D341Med (cell line): ENCODE results near the gene PCGF3.
A peak's percentile ranks its signal among the peaks of the same experiment; 100 is the strongest.

Experiments used
- DNase-seq: peaks from one replicate; pipeline ENCODE4 v3.0.0; 2012; ENCODE audit warnings: low spot score

The PCGF3 gene

DNA sequence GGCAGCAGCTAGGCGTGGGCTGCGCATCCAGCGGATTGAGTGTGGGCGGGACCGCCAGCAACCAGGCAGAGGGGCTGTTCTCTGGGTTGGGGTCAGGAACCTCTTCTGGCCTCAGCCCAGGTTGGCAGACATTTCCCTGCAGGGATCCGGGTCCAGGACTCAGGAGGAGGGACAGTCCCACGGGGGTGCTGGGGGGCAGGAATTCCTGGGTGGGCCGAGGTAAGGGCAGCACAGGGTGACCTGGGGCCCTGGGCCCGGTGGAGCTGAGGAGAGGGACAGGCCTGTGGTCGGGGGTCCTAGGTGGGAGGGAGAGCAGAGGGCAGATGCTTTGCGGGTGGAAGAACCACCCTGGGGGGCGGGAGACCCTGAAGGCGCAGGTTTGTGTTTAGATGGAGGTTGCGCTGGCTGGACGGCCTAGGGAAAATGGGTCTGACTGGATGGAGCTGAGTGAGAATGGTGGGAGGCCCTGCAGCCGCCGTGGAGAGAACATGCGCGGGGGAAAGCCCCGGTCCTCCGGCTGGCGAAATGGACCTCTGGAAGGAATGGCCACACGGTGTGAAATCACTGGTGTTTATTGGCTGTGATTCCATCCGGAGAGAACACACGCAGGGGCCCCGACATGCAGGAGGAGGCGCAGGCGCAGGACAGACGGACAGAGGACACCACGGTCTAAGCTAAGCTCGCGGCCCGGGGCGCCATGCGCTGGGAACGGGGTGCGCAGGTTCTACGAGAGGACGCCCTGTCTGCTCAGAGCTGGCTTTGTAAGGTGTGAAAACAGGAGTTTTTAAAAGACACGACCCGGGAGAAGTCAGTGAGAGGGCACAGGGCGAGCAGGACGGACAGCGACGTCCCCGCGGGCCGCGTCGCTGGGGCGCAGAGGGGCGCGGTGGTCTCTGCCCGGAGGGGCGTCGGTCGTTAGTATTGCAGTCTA is 79.0 kb downstream of the PCGF3 start:
- DNase-seq, result no peak

DNA sequence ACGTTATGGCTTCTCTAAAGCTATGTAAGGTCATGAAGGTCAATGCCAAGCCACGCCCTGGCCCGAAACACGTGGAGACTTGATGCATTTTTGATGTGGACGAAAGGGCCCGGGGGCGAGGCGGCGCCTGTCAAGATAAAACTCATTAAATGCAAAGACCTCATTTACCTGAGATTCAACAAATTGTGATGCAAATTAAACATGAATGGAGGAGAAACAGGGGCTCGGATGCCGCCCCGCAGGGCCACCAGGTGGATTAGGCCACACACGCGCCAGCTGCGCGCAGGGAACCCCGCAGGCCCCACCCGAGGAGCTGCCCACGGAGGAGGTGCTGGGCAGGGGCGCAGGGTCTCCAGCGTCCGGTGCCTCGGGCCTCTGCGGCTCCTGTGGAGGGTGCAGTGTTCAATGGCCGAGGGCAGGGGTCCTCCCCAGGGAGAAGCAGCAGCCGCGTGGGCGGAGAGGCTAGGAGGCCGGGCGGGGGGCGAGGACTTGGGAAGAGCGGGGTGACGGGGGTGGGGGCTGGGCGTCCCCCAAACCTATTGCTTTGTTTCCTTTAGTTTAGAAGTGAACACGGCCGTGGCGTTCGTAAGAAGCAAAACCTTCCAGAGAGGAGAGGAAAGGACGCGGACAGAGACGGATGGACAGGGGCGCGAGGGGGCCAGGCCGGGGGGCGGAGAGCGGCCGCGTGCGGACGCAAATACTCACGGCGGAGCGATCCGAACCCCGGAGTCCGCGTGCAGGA is 79.9 kb downstream of the PCGF3 start:
- DNase-seq, result peak; percentile 25

DNA sequence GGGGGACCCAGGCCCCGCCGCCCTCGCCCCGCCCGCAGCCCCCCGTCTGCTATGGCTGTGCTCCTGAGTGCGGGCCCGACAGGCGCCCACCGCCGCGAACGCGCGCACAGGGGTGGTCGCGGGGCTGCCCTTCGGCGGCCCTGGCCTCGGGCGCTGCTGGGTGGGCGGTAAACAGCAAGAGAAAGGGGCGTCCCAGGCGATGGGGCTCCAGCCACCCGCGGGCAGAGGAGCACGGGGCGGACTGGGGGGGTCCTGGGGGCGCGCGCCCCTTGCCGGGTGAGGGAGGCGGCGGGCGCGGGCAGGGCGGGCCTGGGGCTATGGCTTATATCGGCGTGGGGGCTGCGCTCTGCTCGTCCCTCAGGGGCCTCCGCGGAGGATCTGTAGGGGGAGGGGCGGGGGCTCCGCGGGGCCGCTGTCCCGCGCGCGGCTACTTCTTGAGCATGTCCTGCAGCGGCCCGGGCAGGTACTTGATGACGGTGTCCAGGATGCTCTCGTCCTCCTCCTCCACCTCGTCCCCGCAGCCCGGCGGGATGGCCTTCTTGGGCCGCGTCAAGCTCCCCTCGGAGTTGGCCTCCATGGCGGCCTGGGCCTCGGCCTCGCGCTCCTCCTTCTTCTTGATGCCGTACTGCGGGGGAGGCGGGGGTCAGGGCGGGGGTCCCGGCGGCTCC is 80.6 kb downstream of the PCGF3 start:
- peak; percentile 30 for DNase-seq

DNA sequence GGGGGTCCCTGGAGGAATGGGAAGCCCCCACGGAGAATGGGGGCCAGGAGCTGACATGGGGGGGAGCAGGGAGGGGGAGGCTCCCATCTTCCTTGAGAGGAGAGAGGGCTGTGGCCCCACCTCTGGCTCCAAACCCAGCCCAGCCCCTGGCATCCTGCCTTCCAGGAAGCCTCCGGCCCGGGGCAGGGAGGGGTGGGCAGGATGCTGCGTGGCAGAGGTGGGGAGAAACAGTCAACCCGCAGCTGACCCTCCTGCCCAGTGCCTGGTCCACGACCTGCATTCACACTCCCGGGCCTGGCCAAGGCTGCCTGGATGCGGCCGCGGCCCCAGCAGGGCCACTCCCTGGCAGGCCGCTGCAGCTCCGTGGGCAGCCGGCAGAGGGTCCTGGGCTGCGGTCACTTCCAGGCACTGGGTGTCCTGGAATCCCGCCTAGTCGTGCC is 81.2 kb downstream of the PCGF3 start:
- DNase-seq, result peak; percentile 22

DNA sequence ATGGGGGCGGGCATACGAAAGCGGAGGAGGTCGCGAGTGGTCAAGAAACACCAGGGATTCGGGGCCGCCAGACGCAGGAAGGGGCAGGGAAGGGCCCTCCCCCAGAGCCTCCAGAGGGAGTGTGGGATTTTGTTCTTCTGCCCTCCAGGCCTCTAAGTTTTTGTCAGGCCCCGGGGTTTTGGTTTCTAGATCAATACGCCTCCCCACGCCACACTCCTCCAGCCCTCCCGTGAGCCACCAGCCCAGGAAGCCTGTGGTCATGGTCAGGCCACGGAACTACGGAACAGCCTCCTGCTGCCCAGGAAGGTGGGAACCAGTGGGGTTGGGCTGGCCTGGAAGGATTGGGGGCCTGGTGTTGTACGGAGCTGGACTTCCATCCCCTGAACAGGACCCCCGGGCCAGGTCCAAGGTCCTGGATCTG is 81.9 kb downstream of the PCGF3 start:
- DNase-seq, result peak; percentile 21

DNA sequence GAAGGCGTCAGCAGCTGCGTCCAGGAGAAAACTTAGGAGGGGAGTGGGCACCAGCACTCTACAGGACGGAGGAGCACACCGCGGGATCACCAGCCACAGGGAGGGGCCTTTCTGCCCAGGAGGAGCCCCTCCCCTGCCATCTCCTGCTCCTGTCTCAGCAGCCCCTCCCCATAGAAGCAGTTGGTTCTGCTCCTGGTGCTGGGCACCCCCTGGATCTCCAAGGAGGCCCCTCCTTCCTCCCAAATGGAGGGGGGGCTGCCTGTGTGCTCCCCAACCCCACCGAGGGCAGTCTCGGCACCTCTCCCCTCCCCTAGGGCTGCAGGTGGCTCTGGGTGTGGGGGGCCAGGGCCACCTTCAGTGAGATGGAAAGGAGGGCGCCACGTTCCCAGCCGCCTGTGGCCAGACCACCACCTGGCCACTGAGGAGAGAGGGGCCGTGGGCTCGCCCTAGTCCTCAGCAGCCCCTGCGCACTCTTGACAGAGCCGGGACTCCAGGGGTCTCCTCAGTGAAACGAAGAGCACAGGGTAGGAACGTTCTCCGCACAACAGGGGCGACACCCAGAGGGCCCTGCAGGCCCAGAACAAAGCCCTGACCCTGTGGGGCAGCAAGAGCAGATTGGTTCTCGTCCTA is 82.5 kb downstream of the PCGF3 start:
- DNase-seq, result peak; percentile 18

DNA sequence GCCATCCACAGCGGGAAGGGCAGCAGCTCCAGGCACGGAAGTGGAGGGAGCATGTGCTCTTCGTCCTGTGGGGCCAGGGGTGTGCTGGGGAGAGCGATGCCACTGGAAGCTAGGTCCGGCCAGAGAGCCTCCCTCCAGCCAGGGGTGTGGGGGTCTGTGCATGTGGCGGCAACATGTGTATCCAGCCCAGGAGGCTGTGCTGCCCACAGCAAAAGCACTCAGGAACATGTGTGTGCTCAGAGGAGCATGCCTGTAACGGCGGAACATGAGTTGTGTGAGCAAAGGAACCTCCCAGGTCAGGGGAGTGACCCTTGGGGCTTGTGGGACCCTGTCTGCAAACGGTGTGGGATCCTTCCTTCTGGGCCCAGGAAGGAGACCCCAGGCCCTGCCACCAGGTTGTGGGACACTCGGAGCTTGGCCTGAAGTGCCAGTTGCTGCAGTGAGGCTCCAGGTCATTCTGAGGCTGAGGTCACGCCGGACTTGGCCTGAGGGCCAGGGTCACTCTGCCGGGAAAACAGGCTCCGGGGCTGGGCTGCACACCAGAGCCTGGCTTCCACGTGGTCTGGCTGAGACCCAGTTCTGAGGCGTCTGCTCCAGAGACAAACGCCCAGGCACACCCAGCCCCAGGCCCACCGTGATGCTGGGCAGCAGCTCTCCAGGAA is 83.1 kb downstream of the PCGF3 start:
- DNase-seq, result no peak

DNA sequence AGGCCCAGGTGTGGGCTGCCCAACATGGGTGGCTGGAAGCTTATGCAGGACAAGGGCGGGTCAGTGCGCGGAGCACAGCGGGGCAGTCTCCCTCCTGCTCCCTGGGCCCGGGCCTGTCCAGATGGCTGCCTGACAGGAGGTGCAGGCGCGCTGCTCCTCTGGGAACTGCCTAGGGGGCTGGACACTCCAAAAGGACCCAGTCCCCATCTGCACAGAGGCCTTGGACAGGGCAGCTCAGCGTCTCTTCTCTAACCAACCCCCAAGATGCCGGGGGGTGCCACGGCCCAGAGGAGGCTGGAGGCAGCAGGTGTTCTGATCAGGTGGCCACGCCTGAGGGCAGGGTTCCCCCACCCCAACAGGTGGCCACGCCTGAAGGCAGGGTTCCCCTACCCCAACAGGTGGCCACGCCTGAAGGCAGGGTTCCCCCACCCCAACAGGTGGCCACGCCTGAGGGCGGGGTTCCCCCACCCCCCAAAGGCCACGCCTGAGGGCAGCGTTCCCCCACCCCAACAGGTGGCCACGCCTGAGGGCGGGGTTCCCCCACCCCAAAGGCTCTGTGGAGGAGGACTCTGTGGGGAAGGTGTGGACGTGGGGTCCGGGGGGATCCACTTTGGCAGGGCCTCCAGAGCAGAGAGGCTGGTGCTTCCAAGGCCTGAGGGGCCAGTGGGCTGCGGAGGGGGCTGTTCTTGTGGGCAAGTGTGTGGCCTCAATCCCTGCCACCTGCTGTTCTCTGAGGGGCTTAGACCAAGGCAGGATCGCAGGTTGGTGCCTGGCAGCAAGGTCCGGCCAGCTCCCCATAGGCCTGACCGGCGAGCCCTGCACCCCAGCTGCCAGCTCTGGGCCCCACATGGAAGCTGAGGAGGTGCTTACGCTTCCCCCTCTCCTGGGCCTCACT is 84.2 kb downstream of the PCGF3 start:
- DNase-seq, result peak; percentile 26

DNA sequence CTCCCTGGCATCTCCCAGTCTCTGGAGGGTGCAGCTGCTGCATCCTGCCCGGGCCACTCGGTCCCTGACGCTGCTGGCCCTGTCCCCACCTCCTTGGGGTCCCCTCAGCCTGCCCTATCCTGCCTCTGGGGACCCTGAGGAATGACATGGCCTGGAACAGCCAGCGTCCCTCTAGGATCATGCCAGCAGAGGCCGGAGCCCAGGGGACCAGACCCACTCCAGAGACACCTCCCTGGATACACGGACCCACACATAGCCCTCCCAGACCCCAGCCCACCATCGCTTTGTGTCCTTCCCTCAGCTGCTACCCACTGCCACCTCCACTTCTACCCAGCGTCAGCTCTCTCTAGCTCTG is 84.8 kb downstream of the PCGF3 start:
- DNase-seq, result peak; percentile 21

DNA sequence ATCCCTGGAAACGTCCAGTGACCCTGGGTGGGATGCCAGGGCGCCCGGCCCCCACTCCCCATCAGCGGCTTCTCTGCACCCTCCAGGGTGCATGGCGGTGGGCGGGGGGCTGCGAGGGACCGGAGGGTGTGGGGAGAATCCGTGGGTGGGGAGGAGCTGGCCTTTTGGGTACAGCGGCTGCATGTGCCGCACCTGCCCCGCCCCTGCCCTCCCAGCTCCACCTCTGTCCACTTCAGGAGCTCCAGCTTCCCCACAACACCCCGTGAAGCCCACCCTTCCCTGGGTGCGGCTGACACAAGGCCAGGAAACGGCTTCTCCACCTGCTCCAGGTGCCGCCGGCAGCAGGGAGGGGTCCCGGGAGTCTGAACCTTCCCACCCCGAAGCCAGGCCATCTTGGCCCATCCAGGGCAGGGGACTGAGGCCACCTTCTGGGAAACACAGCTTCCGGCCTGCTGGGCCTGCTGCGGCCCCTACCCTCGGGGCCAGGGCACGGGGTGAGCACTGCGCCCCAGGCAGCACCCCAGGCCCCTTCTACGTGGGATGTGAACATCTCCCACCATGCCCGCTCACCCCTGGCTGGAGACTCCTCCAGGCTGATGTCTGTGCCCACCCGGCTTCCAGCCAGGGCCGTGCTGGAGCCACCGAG is 85.7 kb downstream of the PCGF3 start:
- peak; percentile 21 for DNase-seq

DNA sequence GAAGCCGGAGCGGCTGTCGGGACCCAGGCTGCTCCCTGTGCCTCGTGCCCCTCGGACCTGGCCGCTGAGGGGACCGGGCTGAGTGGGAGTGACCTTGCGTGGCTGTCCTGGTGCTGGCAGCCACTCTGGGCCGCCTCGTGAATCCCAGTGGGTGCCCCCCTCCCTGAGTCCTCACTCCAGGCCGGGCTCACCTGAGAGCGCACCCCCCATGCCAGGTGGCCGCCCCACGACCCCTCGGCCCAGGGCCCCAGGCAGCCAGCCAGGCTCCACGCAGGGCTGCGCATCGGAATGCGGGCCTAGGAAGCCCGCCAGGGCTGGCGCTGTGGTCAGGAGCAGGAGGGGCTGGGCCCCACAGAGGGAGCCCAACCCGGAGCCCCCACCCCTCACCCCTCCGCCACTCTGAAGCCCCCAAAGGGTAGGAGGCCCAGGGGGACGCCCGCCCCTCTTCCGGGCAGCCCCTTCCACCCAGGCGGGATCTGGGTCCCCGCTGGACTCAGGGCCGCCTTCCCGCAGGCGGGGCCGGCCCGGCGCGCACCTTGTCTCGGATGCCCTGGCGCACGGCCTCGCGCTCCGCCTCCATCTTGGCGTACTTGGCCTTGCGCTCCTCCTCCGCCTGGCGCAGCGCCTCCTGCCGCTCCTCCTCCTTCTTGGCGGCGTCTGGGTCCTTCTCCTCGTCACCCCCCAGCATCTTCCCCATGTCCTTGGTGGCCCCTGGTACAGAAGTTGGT is 86.4 kb downstream of the PCGF3 start:
- DNase-seq, result peak; percentile 20

DNA sequence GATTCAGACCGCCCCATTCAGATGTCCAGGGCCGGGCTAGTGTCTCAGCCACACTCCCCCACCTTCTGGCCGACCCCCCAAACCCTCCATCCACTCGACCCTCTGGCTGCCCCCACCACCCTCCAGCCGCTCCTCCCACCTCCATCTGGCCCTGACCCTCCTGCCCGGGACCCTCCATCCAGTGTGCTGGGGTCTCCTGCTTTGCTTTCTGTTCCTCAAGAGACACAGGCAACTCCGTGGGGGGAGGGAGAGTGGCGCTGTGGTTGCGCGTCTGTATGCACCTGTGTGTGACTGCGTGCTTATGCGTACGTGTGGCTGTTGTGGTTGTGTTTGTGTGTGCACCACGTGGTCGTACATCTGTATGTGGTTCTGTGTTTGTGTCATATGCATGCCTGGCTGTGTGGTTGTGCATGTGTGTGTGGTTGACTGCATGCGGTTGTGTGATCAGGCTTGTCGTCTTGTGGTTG is 87.0 kb downstream of the PCGF3 start:
- DNase-seq, result no peak

DNA sequence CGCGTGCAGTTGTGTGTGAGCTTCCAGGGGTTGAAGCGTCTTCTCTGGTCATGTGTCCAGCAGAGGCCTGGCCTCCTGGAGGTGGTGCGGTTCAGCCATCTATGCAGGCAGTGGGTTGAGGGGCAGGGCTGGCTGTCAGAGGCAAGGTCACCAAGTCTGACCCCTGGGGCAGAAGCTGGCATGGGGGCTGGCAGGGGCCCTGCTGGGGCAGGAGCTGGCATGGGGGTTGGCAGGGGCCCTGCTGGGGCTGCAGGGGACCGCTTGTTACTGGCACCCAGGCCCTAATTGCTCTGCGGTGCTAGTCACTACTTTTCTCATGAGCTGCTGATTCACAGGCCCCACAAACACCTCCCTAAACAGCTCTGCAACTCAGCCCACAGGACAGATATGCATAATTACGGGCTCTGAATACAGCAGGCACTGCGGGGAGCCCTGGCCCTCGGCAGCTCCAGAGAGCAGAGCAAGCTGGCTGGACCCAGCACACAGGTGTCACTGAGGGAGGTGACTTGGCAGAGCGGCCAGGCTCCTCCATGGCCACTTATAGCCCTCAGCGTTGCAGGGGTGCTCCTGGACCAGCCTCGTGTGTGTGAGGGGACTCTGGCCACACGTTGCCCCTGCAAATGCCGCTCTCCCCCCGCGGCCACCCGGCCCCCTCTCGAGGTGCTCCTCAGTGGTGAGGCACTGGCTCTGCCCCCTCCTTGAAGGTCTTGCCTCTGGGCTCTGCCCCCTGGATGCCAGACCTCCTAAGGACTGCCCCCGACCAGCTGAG is 87.6 kb downstream of the PCGF3 start:
- peak; percentile 14 for DNase-seq

DNA sequence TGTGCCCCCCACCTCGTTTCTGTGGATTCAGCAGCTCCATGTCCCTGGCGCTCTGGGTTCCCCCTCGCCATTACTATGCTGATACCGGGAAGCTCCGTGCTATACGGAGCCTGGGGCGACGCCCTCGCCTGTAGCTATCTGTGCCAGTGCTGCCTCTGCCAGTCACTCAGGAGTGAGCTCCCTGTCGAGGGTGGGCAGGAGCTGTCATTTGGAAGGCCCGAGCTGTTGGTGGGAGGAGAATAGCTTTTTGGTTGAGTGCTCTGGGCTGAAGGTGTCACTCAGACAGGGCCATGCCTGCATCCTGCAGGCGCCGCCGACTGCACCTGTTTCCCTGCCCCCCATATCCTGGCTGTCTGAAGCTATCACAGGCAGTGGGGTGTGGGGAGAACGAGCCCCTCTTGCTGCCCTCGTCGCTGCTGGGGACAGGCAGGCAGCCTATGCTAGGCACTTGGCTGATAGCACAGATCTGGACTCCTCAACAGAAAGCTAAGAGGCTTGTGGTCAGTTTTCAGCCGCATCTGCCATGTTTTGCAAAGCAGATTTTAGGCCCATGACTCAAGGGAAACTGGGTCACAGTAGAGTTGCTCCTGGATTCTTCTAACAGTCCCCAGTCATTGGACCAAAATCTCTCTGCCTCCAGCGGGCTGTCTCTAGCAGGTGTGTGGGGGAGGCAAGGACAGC is 88.4 kb downstream of the PCGF3 start:
- peak; percentile 19 for DNase-seq

DNA sequence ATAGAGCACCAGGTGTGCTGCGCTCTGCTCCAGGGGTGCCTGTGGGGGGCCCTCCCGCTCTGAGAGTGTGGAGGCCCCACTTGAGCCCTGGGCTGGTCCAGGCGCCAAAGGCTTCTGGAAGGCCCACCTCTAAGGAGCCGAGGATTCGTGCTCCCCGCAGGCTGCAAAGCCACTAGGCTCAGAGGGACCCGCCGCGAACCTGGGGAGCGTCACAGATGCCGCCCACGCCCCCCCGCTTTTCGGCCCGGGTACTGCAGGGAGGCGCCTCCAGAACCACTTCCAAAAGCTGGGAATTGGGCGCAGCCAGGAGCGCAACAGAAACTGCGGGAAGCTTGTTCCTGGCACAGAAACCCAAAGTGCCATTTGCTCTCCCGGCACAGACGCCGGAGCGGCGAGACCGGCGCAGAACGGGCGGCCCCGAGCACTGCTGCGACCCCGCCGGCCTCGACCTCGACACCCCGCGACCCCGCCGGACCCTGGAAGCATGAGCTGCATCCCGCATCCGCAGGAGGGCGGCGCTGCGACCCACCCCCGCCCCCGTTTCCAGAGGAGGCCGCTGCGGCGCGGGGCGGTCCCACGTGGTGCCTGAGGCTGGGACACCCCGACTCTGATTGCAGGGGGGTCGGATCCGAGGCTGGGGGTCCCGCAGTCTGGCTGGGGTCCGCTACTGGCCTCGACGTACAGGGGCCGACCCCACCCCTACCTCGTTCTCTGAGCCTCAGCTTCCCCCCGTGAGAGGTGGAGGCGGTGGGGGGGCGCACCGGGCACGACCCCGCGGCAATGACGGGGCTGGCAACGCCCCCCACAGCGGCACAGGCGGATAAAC is 89.5 kb downstream of the PCGF3 start:
- peak; percentile 49 for DNase-seq

DNA sequence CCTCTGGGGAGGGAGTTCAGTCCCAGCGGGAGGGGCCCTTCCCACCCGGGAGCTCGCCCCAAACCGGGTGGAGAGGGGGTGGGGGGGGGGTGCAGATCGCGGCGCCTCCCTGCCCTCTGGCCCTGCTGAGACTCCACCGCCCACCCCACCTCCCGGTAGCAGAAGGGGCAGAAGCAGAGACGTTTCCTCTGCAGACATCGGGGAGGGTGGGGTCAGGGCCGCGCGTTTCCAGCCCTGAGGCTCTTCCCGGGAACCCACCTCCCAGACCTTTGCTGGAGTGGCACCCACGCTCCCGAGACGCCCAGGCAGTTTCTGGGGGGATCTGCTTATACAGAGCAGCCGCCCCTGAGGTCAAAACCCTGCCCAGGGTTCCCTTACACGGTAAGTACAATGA is 90.1 kb downstream of the PCGF3 start:
- peak; percentile 37 for DNase-seq

DNA sequence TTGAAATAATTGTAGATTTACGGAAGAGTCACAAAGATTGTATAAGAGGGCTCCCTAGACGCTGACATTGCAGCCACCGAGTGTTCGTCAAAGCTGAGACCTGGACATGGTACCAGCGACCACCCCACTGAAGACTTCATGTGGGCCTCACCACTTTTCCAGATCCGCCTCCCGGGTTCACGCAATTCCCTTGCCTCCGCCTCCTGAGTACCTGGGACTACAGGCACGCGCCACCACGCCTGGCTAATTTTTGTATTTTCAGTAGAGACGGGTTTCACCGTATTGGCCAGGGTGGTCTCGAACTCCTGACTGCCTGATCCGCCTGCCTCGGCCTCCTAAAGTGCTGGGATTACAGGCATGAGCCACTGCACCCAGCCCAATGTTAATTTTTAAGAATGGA is 90.6 kb downstream of the PCGF3 start:
- peak; percentile 10 for DNase-seq
